ENCODE results near the gene PHF20. TPM values are rescaled to one million over a fixed set of nuclear protein-coding genes. Genes with fewer than 3 reads are reported as not detected.
A peak's percentile ranks its signal among the peaks of the same experiment; 100 is the strongest.

Gene PHF20
- total and polyA plus RNA-seq, 2 of the 13 experiments (the other 11 are each of a cell fraction or from before 2014, with no cell fraction given): 22.8 to 34.1 TPM

DNA sequence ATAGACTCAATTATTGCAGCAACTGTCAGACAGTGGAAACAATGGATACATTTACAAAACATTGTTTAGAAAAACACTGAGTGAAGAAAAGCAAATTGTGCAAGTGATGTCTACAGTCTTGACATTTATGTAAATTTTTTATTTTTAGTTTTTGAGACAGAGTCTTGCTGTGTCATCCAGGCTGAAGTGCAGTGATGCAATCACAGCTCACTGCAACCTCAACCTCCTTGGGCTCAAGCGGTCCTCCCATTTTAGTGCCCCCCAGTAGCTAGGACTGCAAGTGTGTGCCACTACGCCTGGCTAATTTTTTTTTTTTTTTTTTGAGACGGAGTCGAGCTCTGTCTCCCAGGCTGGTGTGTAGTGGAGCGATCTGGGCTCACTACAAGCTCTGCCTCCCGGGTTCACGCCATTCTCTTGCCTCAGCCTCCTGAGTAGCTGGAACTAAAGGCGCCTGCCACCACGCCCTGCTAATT is 206.3 kb downstream of the PHF20 start:
- intact Hi-C loops (cut with micrococcal nuclease; ENCODE audit: unreplicated experiment) (no loop called here), in situ Hi-C loops (cut with HindIII; ENCODE audit: extremely low pct_ligation_motif_present, low pct_unique_long_range_greater_than_20kb) (no loop called here)
- ChIA-PET CTCF (ENCODE audit: low intra/inter-chr PET ratio, low total read pairs) (no interaction called here), POLR2A (interaction anchor here (1.6 kb wide), 1 partner anchor 24 kb away, joined by 4 read pairs; the partner anchor contains the start of gene SCAND1)
- H3K36me3 ChIP-seq (replicated peaks in 1 of 2; ENCODE audit: control insufficient read depth in 1 of 2, insufficient read depth in 2 of 2, low read length in 2 of 2): no peaks in the 10 kb centered on the region
- H3K27me3 ChIP-seq (ENCODE audit: control insufficient read depth in 1 of 2, insufficient read depth in 2 of 2, low read length in 2 of 2): peaks cover 6 to 52% of the 10 kb centered on the region in 2 experiments
- no peaks in the 10 kb centered on the region for H3K9me3 ChIP-seq (ENCODE audit: low read length)
- no peaks in the 10 kb centered on the region for H3K79me2 ChIP-seq (ENCODE audit: insufficient read depth, low read length)
- ATAC-seq (no peak), DNase-seq (ENCODE audit: low spot score) (no peak), FAIRE-seq (peak; percentile 66)
- no peak overlapping the region for H3K4me3 ChIP-seq (replicated peaks in 1 of 3; ENCODE audit: insufficient read depth in 1 of 3, low read depth in 2 of 3, low read length in 3 of 3)
- H2AFZ ChIP-seq (ENCODE audit: low read length): no peak overlapping the region
- H4K20me1 ChIP-seq (ENCODE audit: insufficient read depth, low read length): no peaks in the 10 kb centered on the region
- no peaks in the 10 kb centered on the region for H3K4me1 ChIP-seq (ENCODE audit: insufficient read depth, low read length)
- TF ChIP-seq CEBPG (CRISPR knock-in tag; IDR thresholded peaks at IDR 0.05) (peak; percentile 43; the same call in 1 of the 2 replicates), ZBTB1 (CRISPR knock-in tag; IDR thresholded peaks at IDR 0.05; ENCODE audit: borderline replicate concordance) (no peak), DMAP1 (CRISPR knock-in tag; IDR thresholded peaks at IDR 0.05) (no peak), ZNF83 (CRISPR knock-in tag; IDR thresholded peaks at IDR 0.05; ENCODE audit: borderline replicate concordance) (no peak), ZNF160 (CRISPR knock-in tag; IDR thresholded peaks at IDR 0.05) (no peak), ZNF234 (CRISPR knock-in tag; conservative IDR thresholded peaks at IDR 0.05) (no peak), ZSCAN9 (CRISPR knock-in tag; IDR thresholded peaks at IDR 0.05; ENCODE audit: borderline replicate concordance) (no peak), NFKBIZ (CRISPR knock-in tag; IDR thresholded peaks at IDR 0.05) (no peak), CEBPB (IDR thresholded peaks at IDR 0.05; ENCODE audit: borderline replicate concordance, low read depth, low read length) (peak; percentile 69)
- TF ChIP-seq, protein P1, sequence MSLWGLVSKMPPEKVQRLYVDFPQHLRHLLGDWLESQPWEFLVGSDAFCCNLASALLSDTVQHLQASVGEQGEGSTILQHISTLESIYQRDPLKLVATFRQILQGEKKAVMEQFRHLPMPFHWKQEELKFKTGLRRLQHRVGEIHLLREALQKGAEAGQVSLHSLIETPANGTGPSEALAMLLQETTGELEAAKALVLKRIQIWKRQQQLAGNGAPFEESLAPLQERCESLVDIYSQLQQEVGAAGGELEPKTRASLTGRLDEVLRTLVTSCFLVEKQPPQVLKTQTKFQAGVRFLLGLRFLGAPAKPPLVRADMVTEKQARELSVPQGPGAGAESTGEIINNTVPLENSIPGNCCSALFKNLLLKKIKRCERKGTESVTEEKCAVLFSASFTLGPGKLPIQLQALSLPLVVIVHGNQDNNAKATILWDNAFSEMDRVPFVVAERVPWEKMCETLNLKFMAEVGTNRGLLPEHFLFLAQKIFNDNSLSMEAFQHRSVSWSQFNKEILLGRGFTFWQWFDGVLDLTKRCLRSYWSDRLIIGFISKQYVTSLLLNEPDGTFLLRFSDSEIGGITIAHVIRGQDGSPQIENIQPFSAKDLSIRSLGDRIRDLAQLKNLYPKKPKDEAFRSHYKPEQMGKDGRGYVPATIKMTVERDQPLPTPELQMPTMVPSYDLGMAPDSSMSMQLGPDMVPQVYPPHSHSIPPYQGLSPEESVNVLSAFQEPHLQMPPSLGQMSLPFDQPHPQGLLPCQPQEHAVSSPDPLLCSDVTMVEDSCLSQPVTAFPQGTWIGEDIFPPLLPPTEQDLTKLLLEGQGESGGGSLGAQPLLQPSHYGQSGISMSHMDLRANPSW (CRISPR knock-in tag; IDR thresholded peaks at IDR 0.05; ENCODE audit: borderline replicate concordance): no peak
- TF ChIP-seq, protein P2, sequence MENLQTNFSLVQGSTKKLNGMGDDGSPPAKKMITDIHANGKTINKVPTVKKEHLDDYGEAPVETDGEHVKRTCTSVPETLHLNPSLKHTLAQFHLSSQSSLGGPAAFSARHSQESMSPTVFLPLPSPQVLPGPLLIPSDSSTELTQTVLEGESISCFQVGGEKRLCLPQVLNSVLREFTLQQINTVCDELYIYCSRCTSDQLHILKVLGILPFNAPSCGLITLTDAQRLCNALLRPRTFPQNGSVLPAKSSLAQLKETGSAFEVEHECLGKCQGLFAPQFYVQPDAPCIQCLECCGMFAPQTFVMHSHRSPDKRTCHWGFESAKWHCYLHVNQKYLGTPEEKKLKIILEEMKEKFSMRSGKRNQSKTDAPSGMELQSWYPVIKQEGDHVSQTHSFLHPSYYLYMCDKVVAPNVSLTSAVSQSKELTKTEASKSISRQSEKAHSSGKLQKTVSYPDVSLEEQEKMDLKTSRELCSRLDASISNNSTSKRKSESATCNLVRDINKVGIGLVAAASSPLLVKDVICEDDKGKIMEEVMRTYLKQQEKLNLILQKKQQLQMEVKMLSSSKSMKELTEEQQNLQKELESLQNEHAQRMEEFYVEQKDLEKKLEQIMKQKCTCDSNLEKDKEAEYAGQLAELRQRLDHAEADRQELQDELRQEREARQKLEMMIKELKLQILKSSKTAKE (CRISPR knock-in tag; IDR thresholded peaks at IDR 0.05; ENCODE audit: borderline replicate concordance): no peak
- no TSS peak for BruUV-seq (replicated peaks)
- H3K4me2 ChIP-seq (ENCODE audit: low read depth, low read length): no peak overlapping the region
- 50% methylated on average over 9 of the region's 9 CpGs for WGBS (ENCODE audit: low lambda C conversion rate)
- no peak overlapping the region for H3K27ac ChIP-seq (ENCODE audit: extremely low read length, insufficient read depth, low read length)
- no peak overlapping the region for H3K9ac ChIP-seq (ENCODE audit: insufficient read depth, low read depth, low read length)
